ENCODE data around the gene HDDC2. TPM values are rescaled to one million over a fixed set of nuclear protein-coding genes. Genes with fewer than 3 reads are reported as not detected.

Gene HDDC2
- total RNA-seq, 1 experiment from 2014 or later: 69.8 TPM

DNA sequence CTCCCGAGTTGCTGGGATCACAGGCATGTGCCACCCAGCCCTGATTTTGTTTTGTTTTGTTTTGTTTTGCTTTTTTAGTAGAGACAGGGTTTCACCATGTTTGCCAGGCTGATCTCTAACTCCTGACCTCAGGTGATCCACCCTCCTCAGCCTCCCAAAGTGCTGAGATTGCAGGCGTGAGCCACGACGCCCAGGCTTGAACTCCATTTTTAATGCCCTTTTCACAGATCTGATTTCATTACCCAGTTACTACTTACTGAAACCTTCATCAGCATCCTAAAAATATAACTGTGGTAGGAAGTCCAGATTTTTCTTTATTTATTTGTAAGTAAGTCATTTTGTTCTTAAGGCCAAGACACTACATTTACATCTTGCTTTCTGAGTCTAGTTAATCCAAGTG is 64.0 kb downstream of the HDDC2 start:
- Mint-ChIP-seq H3K9me3 (peaks cover 31% of the 10 kb centered on the region), H3K27ac (no peak overlapping the region), H3K36me3 (peaks cover 15% of the 10 kb centered on the region), H3K4me1 (no peaks in the 10 kb centered on the region), H3K4me3 (no peak overlapping the region), H3K27me3 (ENCODE audit: low read depth) (no peaks in the 10 kb centered on the region)
- TF ChIP-seq, protein P1, sequence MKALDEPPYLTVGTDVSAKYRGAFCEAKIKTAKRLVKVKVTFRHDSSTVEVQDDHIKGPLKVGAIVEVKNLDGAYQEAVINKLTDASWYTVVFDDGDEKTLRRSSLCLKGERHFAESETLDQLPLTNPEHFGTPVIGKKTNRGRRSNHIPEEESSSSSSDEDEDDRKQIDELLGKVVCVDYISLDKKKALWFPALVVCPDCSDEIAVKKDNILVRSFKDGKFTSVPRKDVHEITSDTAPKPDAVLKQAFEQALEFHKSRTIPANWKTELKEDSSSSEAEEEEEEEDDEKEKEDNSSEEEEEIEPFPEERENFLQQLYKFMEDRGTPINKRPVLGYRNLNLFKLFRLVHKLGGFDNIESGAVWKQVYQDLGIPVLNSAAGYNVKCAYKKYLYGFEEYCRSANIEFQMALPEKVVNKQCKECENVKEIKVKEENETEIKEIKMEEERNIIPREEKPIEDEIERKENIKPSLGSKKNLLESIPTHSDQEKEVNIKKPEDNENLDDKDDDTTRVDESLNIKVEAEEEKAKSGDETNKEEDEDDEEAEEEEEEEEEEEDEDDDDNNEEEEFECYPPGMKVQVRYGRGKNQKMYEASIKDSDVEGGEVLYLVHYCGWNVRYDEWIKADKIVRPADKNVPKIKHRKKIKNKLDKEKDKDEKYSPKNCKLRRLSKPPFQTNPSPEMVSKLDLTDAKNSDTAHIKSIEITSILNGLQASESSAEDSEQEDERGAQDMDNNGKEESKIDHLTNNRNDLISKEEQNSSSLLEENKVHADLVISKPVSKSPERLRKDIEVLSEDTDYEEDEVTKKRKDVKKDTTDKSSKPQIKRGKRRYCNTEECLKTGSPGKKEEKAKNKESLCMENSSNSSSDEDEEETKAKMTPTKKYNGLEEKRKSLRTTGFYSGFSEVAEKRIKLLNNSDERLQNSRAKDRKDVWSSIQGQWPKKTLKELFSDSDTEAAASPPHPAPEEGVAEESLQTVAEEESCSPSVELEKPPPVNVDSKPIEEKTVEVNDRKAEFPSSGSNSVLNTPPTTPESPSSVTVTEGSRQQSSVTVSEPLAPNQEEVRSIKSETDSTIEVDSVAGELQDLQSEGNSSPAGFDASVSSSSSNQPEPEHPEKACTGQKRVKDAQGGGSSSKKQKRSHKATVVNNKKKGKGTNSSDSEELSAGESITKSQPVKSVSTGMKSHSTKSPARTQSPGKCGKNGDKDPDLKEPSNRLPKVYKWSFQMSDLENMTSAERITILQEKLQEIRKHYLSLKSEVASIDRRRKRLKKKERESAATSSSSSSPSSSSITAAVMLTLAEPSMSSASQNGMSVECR (CRISPR knock-in tag; IDR thresholded peaks at IDR 0.05; ENCODE audit: borderline replicate concordance): no peak
- TF ChIP-seq OVOL2 (CRISPR knock-in tag; IDR thresholded peaks at IDR 0.05; ENCODE audit: borderline replicate concordance) (no peak), ZNF263 (CRISPR knock-in tag; IDR thresholded peaks at IDR 0.05; ENCODE audit: low read depth) (no peak), ZNF416 (CRISPR knock-in tag; IDR thresholded peaks at IDR 0.05) (no peak)
- ATAC-seq: no peak
- ChIA-PET POLR2A (no interaction called here), CTCF (no interaction called here)
- no peak for DNase-seq (ENCODE audit: low spot score)

DNA sequence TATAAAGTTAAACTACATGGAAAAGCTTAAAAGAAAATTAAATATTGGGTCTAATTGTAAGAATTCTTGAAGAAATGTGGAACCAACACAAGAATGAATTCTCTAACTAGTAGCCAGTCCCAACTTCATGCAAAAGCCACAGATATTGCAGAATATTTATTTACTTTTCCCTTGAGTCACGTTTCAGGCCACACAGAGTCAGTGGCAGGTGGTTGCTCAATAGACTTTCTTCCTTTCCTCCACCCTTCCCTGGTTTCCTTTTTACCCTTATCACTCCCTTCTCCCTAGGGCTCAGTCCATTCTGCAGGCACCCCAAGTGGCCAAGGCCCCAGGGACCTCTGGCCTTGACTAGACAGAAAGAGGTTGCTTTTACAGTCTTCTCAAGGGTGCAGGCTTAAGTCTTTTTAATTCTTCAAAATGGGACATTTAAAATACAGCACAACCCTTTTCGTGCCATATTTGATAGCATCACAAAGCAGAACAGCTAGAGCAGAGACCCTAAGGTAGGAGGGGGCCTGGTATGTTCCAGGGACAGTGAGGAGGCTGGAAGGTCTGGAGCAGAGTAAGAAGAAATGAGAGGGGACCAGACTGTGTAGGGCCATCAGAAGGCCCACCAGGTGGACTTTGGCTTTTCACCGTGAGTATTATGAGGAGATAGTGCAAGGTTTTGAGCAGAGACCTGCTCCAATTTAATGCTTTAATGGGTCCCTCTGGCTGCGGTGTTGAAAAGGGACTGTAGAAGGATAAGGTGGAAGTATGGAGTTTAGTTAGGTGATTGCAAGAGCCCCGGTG is 65.0 kb downstream of the HDDC2 start:
- ATAC-seq (no peak), DNase-seq (ENCODE audit: low spot score) (no peak)
- Mint-ChIP-seq H3K4me3 (no peak overlapping the region), H3K36me3 (peaks cover 8% of the 10 kb centered on the region), H3K9me3 (peaks cover 21% of the 10 kb centered on the region), H3K4me1 (no peaks in the 10 kb centered on the region), H3K27ac (no peak overlapping the region), H3K27me3 (ENCODE audit: low read depth) (no peaks in the 10 kb centered on the region)
- CTCF ChIA-PET: no interaction called here
- POLR2A ChIA-PET: no interaction called here
- TF ChIP-seq TEAD1 (CRISPR knock-in tag; IDR thresholded peaks at IDR 0.05) (no peak), JAZF1 (CRISPR knock-in tag; IDR thresholded peaks at IDR 0.05) (no peak), KAT7 (CRISPR knock-in tag; IDR thresholded peaks at IDR 0.05; ENCODE audit: borderline replicate concordance) (no peak), GRHL2 (CRISPR knock-in tag; IDR thresholded peaks at IDR 0.05; ENCODE audit: insufficient replicate concordance, severe bottlenecking) (no peak), ZNF263 (CRISPR knock-in tag; IDR thresholded peaks at IDR 0.05; ENCODE audit: low read depth) (no peak), ZNF396 (CRISPR knock-in tag; IDR thresholded peaks at IDR 0.05; ENCODE audit: borderline replicate concordance) (no peak), FOXJ3 (CRISPR knock-in tag; IDR thresholded peaks at IDR 0.05; ENCODE audit: borderline replicate concordance) (no peak), TP53 (CRISPR knock-in tag; IDR thresholded peaks at IDR 0.05) (no peak), JUN (CRISPR knock-in tag; IDR thresholded peaks at IDR 0.05) (no peak), CREB1 (CRISPR knock-in tag; IDR thresholded peaks at IDR 0.05) (no peak)
- TF ChIP-seq, protein P2, sequence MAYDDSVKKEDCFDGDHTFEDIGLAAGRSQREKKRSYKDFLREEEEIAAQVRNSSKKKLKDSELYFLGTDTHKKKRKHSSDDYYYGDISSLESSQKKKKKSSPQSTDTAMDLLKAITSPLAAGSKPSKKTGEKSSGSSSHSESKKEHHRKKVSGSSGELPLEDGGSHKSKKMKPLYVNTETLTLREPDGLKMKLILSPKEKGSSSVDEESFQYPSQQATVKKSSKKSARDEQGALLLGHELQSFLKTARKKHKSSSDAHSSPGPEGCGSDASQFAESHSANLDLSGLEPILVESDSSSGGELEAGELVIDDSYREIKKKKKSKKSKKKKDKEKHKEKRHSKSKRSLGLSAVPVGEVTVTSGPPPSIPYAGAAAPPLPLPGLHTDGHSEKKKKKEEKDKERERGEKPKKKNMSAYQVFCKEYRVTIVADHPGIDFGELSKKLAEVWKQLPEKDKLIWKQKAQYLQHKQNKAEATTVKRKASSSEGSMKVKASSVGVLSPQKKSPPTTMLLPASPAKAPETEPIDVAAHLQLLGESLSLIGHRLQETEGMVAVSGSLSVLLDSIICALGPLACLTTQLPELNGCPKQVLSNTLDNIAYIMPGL (CRISPR knock-in tag; IDR thresholded peaks at IDR 0.05): no peak
- TF ChIP-seq, protein P3, sequence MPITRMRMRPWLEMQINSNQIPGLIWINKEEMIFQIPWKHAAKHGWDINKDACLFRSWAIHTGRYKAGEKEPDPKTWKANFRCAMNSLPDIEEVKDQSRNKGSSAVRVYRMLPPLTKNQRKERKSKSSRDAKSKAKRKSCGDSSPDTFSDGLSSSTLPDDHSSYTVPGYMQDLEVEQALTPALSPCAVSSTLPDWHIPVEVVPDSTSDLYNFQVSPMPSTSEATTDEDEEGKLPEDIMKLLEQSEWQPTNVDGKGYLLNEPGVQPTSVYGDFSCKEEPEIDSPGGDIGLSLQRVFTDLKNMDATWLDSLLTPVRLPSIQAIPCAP (CRISPR knock-in tag; IDR thresholded peaks at IDR 0.05): no peak
- TF ChIP-seq, protein P4, sequence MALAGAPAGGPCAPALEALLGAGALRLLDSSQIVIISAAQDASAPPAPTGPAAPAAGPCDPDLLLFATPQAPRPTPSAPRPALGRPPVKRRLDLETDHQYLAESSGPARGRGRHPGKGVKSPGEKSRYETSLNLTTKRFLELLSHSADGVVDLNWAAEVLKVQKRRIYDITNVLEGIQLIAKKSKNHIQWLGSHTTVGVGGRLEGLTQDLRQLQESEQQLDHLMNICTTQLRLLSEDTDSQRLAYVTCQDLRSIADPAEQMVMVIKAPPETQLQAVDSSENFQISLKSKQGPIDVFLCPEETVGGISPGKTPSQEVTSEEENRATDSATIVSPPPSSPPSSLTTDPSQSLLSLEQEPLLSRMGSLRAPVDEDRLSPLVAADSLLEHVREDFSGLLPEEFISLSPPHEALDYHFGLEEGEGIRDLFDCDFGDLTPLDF (CRISPR knock-in tag; IDR thresholded peaks at IDR 0.05): no peak
- TF ChIP-seq, protein P5, sequence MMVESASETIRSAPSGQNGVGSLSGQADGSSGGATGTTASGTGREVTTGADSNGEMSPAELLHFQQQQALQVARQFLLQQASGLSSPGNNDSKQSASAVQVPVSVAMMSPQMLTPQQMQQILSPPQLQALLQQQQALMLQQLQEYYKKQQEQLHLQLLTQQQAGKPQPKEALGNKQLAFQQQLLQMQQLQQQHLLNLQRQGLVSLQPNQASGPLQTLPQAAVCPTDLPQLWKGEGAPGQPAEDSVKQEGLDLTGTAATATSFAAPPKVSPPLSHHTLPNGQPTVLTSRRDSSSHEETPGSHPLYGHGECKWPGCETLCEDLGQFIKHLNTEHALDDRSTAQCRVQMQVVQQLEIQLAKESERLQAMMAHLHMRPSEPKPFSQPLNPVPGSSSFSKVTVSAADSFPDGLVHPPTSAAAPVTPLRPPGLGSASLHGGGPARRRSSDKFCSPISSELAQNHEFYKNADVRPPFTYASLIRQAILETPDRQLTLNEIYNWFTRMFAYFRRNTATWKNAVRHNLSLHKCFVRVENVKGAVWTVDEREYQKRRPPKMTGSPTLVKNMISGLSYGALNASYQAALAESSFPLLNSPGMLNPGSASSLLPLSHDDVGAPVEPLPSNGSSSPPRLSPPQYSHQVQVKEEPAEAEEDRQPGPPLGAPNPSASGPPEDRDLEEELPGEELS (CRISPR knock-in tag; IDR thresholded peaks at IDR 0.05): no peak
- TF ChIP-seq, protein P6, sequence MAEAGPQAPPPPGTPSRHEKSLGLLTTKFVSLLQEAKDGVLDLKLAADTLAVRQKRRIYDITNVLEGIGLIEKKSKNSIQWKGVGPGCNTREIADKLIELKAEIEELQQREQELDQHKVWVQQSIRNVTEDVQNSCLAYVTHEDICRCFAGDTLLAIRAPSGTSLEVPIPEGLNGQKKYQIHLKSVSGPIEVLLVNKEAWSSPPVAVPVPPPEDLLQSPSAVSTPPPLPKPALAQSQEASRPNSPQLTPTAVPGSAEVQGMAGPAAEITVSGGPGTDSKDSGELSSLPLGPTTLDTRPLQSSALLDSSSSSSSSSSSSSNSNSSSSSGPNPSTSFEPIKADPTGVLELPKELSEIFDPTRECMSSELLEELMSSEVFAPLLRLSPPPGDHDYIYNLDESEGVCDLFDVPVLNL (CRISPR knock-in tag; IDR thresholded peaks at IDR 0.05; ENCODE audit: borderline replicate concordance, low read depth): no peak
- TF ChIP-seq, protein P7, sequence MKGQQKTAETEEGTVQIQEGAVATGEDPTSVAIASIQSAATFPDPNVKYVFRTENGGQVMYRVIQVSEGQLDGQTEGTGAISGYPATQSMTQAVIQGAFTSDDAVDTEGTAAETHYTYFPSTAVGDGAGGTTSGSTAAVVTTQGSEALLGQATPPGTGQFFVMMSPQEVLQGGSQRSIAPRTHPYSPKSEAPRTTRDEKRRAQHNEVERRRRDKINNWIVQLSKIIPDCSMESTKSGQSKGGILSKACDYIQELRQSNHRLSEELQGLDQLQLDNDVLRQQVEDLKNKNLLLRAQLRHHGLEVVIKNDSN (CRISPR knock-in tag; IDR thresholded peaks at IDR 0.05): no peak
- TF ChIP-seq, protein P8, sequence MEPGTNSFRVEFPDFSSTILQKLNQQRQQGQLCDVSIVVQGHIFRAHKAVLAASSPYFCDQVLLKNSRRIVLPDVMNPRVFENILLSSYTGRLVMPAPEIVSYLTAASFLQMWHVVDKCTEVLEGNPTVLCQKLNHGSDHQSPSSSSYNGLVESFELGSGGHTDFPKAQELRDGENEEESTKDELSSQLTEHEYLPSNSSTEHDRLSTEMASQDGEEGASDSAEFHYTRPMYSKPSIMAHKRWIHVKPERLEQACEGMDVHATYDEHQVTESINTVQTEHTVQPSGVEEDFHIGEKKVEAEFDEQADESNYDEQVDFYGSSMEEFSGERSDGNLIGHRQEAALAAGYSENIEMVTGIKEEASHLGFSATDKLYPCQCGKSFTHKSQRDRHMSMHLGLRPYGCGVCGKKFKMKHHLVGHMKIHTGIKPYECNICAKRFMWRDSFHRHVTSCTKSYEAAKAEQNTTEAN (CRISPR knock-in tag; IDR thresholded peaks at IDR 0.05): no peak
